HG03108 (cell line): ENCODE results near the gene KRT10.

Experiments used
- ATAC-seq: cut with Tn5 transposase; IDR thresholded peaks from one replicate; pipeline ENCODE4 v1.9.1; 2021; ENCODE audit warnings: moderate library complexity; ENCODE audit not compliant: unreplicated experiment

KRT10 gene

DNA sequence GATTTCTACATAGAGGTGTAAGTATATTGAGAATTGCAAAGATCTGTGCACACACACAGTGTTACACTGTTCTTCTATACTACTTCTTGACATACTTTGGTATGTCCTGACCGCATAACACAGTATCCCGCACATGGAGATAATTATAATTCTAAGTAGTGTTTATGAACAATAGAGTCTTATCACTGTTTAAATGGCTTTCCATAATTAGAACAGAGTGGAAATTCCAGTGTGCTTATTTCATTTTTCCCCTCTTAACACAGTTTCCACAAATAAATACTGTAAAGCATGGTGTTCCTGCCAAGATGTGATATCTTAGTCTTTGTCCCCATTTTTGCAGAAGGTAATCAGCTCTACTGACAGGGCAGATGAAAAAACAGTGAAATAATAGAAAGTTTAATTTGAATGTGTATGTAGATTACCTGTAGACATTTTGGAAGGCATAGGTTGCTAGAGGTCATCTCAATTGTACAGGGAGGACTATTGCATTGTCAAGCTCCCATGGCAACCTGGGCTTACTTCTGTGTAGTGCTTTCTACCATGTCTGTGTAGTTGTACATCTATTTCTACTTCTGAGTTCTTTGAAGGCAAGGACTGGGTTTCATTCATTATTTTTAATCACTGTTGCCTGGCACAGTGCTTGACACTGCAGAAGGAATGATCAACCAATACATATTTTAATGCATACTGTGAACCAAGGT lies 12.5 kb downstream of the KRT10 start:
- no peak for ATAC-seq

GRCh38 chr17:40806131-40806530 lies 16.3 kb downstream of the KRT10 start:
- ATAC-seq: no peak

GRCh38 chr17:40803617-40804082 lies 18.8 kb downstream of the KRT10 start:
- ATAC-seq: no peak

DNA sequence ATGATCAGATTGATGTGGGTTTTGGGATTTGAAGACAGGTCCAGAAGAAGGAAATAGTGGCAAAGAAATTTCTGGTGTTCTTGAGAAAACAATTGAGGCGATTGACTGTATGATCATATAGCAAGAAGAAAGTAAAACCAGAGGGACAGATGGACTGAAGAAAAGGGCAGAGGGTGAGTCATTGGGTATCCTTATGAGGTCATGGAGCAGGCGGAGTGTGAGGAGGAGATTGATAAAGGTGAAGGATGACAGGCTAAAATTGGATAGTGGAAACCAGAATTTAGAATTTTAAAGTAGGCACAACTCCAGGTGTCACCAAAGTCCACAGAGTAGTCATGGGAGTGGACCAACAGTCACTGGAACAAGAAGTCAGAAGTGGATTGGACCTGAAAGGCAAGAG lies 21.3 kb downstream of the KRT10 start:
- no peak for ATAC-seq

GRCh38 chr17:40800381-40800780 lies 22.0 kb downstream of the KRT10 start:
- ATAC-seq: no peak

DNA sequence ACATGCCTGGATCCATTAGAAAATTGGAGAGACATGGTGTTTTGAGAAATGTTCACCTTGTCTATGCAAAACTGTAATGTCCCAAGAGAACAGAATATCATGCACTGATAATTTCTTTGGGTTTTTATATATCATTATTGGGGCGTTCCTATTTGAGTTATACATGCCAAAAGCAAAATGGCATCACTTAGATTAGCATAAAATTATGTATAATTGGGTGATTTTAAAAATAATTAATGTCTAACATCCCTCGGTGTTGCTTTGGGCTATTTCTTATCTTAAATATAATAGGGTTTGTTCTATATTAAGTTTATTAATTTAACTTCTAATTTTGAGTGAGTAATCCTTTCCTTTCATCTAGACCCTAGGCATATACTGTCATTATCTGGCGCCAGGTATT lies 22.6 kb downstream of the KRT10 start, which contains the start of gene KRT28:
Gene KRT28 (minus strand): TSS at position 101 of the 400 bp plus-strand sequence. CDS start 66 bp downstream, at position 35.
- ATAC-seq: no peak

DNA sequence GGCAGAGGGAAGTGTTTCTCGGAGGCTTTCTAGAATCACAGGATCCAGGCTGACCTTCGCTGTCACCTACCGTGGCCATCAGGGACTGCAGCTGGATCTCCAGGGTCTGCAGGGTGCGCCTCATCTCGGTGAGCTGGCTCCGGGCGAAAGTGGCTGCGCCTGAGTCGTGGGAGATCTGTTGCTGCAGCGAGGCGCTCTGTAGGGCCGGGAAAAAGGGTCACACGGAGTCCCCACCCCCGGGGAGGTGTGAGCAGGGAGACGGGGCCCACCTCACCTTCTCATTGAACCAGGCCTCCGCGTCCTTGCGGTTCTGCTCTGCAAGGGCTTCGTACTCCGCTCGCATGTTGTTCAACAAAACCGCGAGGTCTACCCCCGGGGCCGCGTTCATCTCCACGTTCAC lies 25.6 kb downstream of the KRT10 start:
- no peak for ATAC-seq

DNA sequence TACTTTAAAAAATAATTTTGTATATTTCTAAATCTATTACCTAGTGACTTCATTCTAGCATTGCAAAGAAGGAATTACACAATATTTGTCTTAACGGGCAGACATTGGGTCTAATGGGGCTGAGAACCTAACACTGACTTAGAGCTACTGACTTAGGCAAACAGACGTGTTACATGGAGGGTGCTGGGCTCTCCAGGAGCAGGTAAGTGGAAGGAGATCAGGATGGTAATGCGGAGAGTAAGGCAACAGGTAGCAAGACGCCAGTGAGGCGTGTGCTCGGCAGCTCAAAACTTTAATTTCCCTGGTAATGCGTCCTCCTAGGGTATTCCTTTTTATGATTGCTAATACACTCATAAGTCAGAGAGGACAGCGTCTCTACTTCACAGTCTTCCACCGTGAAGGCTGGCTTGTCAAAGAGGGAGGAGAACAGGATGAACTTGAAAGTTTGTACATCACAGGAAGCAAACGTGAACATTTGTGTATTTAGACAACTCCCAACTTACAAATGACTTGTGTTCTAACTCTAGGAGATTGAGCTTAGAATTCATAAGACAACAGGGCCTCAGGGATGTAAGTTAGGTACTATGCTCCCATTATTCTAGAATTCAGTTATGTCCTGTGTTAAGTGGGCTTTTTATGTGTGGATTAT lies 27.3 kb downstream of the KRT10 start:
- no peak for ATAC-seq

- ATAC-seq: no peak
Measured at GRCh38 chr17:40794466-40794865, 27.9 kb downstream of the KRT10 start.

DNA sequence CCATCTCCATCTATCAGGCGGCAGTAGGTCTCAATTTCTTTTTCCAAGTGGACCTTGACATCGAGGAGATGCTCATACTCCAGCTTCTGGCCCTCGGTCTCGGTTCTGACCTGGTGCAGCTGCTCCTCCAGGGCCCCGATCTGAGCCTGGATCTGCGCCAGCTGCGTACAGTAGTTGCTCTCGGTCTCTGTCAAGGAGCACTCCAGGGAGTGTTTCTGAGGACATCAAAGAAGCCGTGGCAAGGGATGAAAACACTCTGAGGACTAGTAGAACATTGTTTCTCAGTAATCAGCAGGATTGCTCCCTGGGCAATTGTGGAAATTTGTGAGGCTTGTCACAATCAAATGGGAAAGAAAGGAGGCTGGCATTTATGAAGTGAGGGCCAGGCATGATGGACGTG lies 28.6 kb downstream of the KRT10 start:
- ATAC-seq: no peak

DNA sequence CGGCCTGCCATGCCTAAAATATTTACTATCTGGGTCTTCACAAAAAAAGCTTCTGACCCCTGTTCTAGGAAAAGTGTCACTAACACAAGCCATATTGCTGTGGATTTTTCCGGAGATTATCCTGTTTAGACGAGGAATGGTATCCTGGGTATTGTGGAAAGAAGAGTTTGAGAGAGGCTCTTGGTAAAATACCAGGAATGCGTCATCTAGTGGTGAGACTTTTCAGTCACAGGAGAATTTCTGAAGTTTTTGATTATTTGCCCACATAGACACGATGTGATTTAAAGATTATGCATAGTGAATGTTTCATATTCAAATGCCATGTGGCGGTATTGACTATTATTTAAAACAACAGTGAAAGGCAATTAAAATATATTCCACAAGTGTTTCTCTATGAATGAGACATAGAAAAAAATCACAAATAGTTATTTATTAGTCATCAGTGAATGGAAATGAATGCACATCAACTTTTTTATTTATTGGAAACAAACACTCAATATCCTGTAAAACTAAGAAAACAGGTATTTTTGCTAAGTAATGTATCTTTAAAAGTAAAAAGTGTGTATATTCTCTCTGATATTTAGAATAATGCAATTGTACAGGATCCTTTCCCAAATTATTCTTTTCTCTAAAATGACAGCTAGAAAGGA lies 30.5 kb downstream of the KRT10 start:
- ATAC-seq: no peak

- no peak for ATAC-seq
Measured at GRCh38 chr17:40791111-40791510, 31.3 kb downstream of the KRT10 start.

DNA sequence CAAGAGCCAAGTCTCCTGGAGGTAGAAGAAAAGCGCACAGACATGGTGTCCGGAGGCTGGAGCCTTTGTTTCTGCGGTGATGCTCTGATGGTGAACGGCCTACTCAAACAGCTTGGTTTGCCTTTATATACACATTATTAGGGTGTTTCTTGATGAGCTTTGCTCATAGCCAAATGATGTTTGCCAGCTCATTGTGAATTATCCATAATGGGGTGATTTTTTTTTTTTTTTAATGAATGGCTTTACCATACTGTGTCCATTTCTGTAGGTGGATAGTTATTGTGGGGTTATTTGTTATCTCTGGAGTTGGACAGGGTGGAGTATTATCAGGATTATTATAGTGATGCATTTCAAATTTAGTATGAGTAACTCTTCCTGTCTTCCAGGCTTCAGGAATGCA lies 40.0 kb downstream of the KRT10 start, which contains the start of gene KRT27:
Gene KRT27 (minus strand): TSS at position 101 of the 400 bp plus-strand sequence. CDS start 57 bp downstream, at position 44.
- ATAC-seq: no peak

DNA sequence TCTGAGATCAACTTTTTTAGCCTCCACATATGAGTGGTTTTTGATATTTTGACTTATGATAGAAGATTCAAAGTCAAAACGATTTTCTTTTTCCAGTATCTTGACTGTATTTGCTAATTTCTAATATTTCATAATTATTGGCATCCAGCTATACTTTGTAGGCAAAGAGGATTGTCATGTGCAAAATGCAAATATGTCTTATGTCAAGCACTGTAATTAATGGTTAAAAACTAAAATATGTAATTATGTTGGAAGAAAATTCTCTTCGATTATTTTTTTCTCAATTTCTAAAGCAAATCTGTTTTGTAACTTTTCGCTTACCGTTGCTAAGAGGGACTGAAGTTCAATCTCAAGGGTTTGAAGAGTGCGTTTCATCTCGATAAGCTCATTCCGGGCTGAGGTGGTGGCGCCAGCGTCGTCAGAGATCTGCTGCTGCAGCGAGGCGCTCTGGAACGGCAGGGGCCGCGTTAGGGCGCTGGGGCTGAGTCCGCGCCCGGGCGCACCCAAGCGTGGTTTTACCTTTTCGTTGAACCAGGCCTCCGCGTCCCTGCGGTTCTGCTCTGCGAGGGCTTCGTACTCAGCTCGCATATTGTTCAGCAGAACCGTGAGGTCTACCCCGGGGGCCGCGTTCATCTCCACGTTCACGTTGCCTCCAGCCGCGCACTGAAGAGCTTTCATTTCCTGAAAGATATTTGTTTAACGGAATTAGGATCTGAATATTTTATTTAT lies 43.1 kb downstream of the KRT10 start:
- no peak for ATAC-seq

DNA sequence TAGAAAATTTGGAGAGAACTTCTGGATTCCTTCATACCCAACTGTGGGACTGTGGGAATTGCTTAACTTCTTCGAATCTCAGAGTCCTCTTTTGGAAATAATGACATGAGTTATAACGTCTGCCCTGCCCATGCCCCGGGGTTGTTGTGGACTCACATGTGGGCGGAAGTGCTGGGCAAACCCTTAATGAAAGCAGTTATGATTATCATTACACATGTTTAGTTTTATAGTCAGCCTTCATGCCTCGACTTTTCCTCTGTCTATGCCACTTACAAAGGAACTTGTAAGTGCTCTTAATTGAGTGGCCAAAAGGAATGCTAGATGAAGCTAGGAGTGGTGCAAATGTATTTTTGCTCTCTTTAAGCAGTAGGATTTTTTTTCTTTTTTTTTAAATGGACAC lies 44.0 kb downstream of the KRT10 start:
- no peak for ATAC-seq

DNA sequence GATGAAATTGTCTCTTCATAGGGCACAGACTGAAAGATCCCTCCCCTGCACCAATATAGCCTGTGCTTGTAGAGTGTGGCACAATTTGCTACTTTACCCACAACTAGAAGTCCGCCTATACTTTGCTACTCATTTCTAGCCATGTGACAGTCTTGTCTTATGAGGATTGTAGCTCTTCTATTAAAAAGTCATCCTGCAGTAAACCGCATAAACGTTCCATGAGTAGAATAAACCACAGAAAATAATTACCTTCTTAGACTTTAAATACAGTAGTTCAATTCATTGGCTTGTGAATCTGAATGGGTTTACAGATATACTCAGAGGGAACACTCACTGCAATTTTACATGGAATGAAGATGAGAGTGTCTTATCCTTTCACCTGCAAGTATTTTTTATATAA lies 44.4 kb downstream of the KRT10 start:
- ATAC-seq: no peak

DNA sequence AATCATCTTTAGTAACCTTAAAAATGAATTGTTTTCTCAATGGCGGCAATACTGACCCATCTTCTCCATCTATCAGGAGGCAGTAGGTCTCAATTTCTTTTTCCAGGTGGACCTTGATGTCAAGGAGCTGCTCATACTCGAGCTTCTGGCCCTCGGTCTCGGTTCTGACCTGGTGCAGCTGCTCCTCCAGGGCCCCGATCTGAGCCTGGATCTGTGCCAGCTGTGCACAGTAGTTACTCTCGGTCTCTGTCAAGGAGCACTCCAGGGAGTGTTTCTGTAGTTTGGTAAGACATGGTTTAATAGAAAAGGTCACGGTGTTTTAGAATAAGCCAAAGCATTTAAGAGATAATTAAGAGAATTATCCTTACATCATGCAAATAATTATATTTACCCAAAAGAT lies 45.0 kb downstream of the KRT10 start:
- ATAC-seq: no peak

GRCh38 chr17:40775945-40776344 lies 46.5 kb downstream of the KRT10 start:
- ATAC-seq: no peak

DNA sequence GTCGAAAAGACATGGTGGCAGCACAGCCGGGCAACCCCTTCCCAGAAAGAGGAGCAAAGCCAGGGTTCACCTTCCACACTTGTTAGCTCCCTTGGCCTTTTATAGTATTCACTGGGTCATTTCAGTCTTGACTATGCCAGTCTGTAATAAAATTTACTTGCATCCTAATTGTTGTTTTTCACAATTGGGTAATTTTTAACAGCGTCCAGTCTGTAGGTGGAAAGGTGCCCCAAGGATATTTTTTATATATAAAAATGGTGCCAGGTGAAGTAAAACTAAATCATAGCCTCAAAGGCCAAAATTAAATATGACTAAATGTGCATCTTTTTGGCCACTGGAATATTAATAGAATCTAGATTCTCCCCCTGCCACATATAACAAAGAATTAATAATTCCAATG lies 50.3 kb downstream of the KRT10 start, which contains the start of gene KRT26:
Gene KRT26 (minus strand): TSS at position 101 of the 400 bp plus-strand sequence. CDS start 88 bp downstream, at position 13.
- no peak for ATAC-seq
